Stimulated activated CD4-positive, alpha-beta T cell treated with anti-CD3 and anti-CD28 coated beads, Interleukin-2, amount 100 ng/mL, for 48 hours (primary cell): ENCODE results near the gene CLDN15.
A peak's percentile ranks its signal among the peaks of the same experiment; 100 is the strongest.
"Not testable (repeated sequence)": the region's sequence is repeated elsewhere in the genome, so short reads cannot be mapped to it uniquely, and the experiment has no call there.

Source experiments
- DNase-seq, 2 donors: peaks; one replicate each; pipeline ENCODE4 v3.0.0-alpha.2; 2020

The CLDN15 gene

DNA sequence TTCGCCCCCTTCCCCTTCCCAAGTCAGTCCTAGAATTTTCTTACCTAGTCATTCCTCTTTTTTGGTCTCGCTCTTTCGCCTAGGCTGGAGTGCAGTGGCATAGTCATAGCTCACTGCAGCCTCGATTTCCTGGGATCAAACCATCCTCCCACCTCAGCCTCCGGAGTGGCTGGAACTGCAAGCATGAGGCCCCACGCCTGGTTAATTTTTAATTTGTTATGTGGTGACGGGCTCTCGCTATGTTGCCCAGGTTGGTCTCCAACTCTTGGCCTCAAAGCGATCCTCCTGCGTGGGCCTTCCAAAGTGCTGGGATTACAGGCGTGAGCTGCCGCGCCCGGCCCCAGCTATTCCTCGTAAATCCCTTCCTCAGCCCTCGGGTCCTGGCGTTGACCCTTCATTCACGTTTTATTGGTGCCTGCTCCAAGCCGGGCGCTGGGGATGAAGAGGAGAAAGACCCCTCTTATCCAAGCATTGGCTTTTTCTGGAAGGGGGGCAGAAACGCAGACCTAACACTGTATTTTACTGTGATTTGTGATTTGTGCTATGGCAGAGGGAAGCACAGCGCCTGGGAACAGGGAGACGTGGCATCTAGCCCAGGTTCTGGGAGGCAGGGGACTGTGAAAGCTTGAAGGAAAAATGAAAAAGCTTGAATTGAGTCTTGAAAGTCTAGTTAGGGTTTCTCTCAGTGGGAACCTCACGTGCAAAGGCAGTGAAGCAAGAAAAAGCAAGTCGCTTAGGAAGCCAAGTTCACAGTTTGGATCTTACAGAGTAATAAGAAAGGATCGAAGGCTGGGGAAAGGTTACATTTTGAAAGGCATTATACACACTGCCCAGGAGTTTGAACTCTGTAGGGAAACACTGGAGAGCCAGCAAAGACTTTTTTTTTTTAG lies 19.1 kb downstream of the CLDN15 start:
- DNase-seq, result no peak

DNA sequence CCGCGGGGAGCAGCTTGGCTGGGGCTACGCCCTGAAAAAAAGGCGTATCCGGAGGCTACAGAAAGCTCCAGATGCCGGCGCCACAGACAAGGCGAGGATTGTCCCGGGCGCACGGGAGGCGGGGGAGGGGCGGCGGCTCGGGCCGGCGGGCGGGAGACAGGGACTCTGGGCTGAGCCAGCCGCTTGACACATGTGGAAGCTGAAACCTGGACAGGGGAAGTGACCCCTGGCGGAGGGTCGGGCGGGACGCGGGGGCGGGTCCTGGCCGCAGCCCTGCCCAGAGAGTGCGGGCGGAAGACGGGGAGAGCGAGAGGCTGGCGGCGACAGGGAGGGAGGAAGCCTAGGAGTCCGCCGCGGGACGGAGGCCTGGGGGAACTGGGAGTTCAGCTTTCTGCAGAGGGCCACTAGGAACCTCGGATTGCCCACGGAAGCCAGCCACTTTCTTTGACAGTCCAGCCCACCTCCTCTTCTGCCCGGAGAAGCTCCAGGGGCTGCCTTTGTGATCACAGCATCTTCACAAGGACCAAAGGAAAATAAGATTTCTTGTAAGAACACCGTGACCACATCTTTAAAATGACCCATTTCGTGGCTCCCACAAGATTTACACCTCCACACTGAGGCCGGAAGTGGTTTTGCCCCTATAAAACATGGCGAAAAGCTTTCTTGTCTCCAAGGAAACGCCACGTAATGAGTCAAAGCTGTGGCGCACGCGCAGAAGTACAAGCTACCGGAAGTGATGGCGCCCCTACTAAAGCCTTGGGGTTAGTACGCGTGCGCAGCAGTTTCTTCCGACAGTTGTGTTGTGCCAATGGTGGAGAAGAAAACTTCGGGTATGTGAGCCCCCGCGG lies 20.0 kb downstream of the CLDN15 start, which contains the start of the genes PLOD3 and ZNHIT1:
Gene PLOD3 (minus strand): TSS at position 194 of the 848 bp plus-strand sequence. CDS start 307 bp downstream, outside the sequence.
Gene ZNHIT1 (plus strand): TSS at position 778 of the 848 bp plus-strand sequence. CDS start 31 bp downstream, at position 809.
- peak; percentile 91 to 96 for DNase-seq

DNA sequence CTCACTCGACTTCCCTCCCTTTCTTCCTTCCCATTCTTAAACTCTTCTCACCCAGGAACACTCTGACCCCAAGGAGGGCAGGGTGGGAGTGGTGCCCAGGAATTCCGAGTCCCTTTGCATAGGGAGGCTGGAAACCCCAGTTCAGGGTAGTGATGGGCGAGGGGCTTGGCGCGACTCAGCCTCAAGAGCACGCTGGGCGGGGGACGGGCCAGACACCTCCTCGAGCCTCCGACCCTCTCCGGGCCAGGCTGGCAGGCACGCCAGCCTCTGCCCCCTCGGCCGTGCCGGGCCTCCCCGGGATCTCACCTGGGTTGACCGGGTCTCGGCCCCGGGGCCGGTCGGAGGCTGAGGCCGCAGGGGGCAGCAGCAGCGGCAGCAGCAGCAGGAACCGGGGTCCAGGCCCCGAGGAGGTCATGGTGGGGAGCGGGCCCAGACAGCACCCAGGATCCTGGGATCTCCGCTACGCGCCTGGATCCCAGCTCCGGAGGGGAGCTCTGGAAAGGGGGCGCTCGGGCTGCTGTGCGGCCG lies 20.7 kb downstream of the CLDN15 start:
- no peak for DNase-seq

DNA sequence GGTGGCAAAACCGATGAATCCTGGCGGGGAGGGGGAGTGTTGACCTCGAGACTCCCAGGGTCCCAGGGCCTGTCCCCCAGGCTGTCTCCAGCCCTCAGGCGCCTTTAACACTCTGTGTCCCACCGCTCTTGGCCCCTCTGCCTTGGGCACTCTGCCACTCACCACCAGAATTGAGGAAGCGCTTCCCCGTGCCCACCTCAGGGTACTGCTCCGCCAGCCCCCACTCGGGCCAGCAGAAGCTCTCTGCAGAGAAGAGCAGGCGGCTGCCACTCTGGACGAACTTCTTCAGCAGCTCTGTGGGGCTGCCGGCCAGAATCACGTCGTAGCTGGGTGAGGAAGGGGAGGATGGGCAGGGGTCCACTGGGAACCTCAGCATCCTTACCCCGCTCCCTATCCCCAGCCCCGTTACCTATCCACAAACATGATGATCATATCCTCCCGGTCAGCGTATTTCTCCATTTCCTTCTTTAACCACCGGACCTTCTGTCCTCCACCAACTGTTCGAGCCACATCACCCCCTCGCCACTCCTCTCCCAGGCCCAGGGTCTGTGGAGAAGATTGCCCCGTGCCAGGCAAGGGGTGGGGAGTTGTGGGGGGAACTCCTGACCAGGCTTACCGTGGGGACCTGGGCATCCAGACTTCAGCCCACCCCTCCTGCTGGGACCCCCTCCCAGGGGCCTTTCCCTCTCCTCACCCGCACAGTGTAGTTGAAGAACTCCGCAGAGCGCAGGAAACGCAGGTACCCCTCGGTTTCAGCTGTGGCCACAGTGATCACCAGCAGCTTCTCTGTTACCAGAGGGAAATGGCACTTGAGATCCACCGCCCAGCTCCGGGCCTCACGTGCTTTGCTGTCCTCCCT lies 21.4 kb downstream of the CLDN15 start:
- no peak for DNase-seq

DNA sequence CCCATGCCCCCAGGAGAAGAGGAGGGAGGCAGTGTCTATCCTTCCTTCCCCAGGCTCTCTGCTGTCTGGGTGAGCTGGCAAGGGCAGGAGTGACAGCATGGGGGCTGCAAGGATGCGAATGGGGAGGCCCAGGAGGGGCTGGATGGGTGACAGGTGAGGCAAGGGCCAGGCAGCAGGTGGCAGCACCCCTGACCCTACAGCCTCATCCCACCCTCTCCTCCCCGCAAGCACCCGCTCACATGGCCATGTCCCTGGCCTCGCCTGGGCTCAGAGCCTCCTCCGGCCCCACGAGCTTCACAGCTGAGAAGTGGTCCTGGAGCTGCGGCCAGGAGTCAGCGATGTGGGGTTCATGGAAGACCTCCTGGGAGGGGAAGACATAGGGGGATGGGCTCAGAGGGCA lies 25.6 kb downstream of the CLDN15 start:
- DNase-seq, result no peak

DNA sequence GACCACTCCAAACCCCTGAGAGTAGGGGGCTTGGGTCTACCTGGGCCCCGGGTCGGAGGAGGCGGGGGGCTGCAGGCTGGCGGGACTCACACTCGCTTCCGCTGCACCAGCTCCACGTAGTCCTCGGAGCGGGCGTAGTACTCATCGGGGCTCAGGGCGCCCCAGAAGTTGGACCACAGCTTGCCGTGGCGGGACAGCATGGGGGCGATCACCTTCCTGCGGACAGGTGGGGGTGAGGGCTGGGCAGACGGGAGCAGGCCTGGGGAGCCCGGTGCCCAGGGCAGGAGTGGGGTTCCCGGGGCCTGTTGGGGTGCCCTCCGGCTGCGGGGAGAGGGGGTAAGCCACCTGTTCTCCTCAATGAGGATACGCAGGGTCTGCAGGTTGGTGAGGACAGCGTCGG lies 26.1 kb downstream of the CLDN15 start:
- DNase-seq, result no peak

DNA sequence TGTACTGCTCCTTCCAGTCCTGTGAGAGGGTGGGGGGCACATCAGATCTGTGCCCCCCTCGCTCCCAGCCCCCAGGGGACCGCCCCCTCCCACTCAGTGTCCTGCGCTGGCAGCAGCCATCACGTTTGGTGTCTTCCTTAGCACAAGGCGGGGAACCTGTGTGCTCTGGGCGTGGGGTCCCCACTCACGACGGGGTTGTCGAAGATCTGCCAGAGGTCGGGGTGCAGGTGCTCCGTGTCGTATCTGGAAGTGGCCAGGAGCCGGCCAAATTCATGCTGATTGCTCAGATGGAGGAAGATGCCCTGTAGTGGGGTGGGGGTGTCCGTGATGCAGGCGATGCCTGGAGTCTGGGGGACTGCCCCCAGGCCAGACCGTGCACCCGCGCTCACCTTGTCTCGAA lies 27.5 kb downstream of the CLDN15 start:
- no peak for DNase-seq

DNA sequence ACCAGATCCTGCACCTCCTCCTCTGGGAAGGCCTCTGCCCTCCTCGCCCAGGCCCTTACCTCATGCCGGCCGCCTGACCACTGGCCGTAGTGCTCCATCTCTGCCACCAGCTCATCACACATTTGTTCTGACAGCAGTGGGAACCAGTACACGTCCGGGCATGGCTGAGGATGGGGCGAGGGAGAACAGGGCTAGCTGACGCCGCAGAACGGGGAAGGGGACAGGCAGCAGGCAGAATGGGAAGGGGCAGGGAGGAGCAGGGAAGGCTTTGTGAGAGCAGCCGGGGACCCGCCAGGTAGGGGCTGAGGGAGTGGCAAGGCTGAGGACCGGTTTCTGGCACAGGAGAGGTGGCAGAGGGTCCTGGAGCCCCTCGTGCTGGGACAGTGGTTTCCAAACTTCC lies 28.8 kb downstream of the CLDN15 start:
- no peak for DNase-seq

DNA sequence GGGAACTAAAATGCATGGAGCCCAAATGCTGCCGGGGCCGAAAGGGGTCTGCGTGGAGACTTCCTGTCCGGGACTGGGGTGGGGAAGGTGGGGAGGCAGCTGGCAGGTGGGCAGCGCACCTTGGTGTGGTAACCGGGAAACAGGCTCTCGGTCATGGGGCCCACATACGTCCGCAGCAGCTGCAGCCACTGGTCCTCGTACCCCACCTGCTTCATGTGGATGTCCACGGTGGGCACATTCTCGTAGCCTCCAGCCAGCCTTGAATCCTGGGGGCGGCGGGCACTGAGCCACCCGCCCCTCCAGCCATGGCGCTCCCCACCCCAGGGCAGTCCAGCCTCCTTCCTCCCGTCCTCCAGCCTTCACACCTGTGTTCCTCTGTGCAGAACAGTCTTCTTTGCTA lies 30.1 kb downstream of the CLDN15 start:
- DNase-seq, result no peak

DNA sequence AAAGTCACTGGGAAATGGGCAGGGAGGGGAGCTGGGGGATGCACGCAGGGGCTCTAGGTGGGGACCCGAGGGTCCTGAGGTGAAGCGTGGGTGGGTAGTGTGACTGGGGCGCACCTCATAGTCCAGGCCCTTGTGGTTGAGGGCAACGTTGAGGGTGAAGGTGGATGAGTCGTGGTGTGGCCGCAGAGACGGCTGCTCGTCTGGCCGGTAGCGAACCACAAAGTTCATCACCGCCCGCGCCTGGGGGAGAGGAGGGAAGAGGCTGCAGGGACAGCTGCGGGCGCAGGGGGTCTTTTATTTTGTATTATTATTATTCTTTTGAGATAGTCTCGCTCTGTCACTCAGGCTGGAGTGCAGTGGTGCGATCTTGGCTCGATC lies 30.9 kb downstream of the CLDN15 start:
- DNase-seq, result no peak

DNA sequence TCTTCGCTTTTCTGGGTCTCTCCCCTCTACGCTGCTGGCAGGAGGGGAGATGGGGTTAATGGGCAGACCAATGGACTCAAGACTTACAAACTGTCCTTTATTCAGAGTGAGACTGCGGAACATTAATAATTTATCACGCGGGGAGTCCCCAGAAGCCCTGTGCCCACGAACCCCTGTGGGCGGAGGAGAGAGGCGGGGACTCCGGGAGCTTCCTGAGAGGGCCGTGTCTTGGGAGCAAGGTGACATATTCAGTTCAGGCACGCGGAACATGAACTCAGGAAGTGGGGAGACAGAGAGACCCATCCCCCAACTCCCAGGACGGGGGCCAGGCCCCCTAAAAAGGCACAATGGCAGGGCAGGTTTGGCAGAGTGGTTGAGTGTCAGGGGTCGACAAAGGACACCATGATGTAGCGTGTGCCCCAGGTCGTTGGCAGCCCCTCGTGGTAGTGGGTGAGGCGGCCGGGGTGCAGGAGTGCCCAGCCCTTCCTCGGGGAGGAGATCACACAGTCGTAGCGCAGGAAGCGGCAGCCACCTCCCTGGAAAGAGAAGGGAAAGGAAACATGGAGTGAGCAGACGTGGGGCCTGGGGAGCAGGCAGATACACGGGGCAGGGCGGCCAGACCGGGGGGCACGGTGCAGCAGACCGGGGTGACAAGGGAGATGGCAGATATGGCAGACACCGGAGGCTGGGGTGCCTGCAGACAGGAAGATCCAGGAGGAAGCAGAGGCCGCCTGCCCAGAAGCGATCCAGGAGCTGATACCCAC lies 31.5 kb downstream of the CLDN15 start:
- no peak for DNase-seq

DNA sequence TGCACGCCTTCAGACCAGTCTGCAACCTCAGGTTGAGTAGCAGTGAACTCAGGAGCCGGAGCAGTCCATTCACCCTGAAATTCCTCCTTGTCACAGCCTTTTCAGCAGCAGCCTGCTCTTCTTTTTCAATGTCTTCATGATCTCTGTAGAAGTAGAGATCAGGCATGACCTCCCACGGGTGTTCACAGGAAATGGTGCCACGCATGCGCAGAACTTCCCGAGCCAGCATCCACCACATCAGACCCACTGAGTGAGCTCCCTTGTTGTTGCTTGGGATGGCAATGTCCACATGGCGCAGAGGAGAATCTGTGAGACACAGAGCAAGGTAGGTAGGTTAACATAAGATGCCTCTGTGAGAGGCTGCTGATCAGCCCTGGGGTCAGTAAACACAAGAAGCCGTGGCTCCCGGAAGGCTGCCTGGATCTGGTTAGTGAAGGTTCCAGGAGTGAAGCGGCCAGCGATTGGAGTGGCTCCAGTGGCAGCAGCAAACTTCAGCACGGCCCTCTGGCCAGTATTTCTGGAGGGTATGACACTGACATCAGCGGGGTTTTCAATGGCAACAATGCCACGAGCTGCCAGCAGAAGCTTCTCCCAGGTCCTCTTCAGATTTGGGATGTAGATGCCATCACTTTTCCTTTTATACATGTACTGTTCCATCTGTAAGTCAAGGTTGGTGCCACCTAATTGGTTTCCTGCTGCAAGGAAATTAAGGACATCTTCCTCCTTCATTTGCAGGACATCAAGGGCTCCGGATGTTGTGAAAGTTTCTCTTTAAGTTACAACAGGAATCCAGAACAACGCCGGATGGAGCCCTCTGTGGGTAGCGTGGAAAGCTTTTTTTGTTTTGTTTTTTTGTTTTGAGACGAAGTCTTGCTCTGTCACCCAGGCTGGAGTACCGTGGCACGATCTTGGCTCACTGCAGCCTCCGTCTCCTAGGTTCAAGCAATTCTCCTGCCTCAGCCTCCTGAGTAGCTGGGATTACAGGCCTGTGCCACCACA lies 33.6 kb downstream of the CLDN15 start:
- not testable (repeated sequence) for DNase-seq

DNA sequence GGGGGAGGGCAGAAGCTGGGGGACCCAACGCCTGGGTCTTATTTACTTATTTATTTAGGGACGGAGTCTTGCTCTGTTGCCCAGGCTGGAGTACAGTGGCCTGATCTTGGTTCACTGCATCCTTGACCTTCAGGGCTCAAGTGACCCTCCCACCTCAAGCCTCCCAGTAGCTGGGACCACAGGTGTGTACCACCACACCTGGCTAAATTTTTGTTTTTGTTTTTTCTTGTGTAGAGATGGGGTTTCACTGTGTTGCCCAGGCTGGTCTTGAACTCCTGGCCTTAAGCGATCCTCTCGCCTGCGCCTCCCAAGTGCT lies 35.0 kb downstream of the CLDN15 start:
- no peak for DNase-seq

DNA sequence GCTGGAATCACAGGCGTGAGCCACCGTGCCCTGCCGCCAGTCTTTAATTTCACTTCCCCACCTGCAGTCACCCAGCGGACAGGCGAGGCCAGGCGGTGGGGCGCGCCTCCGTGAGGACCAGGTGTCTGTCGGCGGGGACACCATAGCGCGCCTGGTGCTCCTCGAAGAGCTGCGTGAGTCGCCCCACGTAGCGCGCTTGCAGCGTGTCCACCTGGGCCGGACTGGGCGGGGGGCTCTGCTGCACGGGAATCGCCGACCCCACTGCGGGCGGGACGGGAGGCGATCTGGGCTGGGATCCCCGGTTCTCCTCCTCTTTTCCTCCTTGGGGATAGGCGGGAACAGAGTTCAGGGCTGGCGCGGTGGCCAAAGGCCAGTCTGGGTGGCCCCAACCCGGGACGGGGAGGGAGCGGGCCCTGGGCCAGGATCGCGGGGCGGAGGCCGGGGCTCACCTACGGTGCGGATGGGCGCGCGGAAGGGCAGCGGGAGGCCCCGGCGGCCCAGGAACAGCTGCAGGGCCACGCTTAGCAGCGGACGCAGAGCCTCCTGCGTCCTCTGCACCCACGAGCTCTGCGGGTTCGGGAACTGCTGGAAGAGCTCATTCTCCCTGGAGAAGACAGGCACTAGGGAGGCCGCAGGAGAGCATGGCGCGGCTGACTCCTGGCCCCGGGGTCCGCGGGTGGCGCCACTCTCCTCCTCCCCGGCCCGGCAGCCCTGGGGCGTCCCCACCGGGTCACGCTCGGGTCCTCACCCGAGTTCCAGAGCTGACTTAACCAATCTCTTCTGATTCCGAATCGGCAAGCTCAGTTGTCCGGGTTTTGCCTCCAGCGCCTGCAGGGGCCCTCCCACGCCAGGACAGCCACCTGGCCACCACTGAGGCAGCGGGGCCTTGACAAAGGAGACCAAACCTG lies 35.7 kb downstream of the CLDN15 start:
- DNase-seq, result no peak

DNA sequence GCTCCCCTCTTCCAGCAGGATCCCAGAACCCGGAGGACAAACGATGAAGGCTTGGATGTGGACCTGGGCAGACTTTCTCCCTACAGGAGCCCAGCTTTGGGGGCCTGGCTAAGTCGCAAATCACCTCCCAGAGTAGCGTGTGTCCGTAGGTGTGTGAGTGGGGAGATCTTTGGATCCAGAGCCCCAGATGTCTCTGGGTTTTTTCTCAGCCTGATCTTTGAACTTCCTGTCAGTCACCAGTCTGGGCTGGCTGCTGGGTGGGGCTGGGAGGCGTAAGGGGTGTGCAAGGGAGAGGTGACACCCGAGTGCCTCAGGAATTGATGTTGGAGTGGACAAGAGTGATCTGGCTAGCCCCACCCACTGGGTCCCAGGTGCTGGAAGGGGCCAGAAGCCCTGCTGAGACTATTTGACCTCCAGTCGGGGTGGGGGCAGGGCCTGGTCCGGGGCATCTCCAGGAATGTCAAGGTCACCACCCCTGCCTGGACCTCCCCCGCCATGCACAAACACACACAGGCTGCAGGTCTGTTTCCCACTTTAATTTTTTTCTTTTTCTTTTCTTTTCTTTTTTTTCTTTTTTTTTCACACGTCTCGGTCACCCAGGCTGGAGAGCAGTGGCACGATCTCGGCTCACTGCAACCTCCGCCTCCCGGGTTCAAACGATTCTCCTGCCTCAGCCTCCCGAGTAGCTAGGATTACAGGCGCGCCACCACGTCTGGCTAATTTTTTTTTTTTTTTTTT lies 36.6 kb downstream of the CLDN15 start, which contains the start of gene MOGAT3:
Gene MOGAT3 (minus strand): TSS at position 175 of the 738 bp plus-strand sequence. CDS start 182 bp downstream, outside the sequence.
- no peak for DNase-seq

DNA sequence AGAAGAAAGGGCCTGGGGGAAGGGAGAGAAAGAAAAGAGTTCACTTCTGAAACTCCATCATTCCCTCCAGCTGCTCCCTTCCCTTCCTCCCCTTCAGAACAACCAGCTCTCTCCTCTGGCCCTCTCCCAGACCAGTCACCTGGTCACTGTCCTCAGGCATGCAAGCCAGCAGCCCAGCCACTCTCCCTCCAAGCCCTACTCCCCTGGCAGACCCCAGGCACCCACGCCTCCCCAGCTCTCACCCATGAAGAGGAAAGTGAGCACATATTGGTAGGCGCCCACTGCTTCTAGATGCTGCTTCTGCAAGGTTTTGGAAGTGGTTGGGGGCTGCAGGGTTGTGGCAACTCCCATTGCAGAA lies 37.1 kb downstream of the CLDN15 start:
- DNase-seq, result no peak

DNA sequence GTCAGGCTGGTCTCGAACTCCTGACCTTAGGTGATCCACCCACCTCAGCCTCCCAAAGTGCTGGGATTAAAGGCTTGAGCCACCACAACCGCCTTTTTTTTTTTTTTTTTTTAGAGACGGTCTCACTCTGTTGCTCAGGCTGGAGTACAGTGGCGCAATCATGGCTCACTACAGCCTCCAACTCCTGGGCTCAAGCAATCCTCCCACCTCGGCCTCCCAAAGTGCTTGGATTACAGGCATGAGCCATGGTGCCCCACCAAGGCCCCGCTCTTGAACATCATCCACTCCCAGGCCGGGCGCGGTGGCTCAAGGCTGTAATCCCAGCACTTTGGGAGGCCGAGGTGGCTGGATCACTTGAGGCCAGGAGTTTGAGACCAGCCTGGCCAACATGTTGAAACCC lies 38.1 kb downstream of the CLDN15 start:
- DNase-seq, result not testable (repeated sequence)

DNA sequence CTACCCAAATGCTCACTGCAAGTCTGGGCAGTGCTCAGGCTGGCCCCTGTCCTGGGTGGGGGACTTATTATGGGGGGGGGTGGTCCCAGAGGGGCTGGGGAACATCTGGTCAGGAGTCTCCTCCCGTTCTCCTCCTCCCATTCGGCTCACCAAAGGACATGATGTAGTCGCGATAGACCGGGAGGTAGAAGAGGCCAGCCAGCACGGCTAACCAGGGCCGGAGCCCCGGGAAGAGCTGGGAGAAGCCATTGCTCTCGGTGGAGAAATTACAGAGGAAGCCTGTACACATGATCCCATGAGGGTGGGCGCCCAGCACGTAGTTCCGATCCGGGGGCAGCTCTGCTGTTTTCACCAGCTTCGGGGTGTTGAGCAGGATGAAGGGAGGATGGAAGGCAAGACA lies 39.1 kb downstream of the CLDN15 start:
- no peak for DNase-seq

DNA sequence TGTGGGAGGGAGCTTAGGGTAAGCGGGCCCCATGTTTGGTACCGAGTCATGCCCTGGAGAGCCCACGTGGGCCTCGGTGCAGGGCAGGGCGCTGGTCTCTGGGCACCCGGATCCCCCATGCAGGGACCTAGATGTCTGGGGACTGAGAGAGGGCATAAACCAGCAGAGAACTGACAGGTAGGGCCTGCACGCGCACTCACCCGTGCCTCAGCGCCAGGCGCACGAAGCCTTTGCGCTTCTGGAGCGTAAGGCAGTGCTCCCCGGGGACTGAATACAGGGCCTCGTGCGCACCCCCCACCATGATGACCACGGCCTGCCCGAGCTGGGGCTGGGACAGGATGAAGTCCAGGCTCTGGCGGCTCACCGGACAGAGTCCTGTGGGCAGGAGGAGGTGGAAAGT lies 39.6 kb downstream of the CLDN15 start:
- no peak for DNase-seq
